Measurements from ENCODE around the gene KLK15. TPM values are rescaled to one million over a fixed set of nuclear protein-coding genes. Genes with fewer than 3 reads are reported as not detected.

Gene KLK15
- total RNA-seq, 2 donors from 2014 or later = not detected

- no peaks in the 10 kb centered on the region for H3K36me3 Mint-ChIP-seq (ENCODE audit: low read depth)
- H3K4me1 Mint-ChIP-seq = no peaks in the 10 kb centered on the region
- Histone ChIP-seq H3K9me3 (ENCODE audit: control insufficient read depth, low read length) (no peaks in the 10 kb centered on the region), H3K9ac (ENCODE audit: extremely low read depth, low read length, poor library complexity, severe bottlenecking) (no peak overlapping the region), H3K4me1 (ENCODE audit: control insufficient read depth, insufficient read depth, low read length) (no peaks in the 10 kb centered on the region), H3K27ac (ENCODE audit: low read depth, low read length) (no peak overlapping the region), H3K4me3 (ENCODE audit: low read length) (no peak overlapping the region), H3K27me3 (ENCODE audit: control insufficient read depth, insufficient read depth, low read length, poor library complexity, severe bottlenecking) (peaks cover 2% of the 10 kb centered on the region), H3K36me3 (ENCODE audit: control insufficient read depth, insufficient read depth, low read length) (no peaks in the 10 kb centered on the region)
- 61% methylated on average over 5 of the region's 5 CpGs; no CpG with 5 or more reads in 1 of the 2 experiments for WGBS, 2 experiments (ENCODE audit: insufficient coverage in 1 of 2, insufficient read length in 1 of 2)
- no peak overlapping the region for H3K4me3 Mint-ChIP-seq
- H3K9me3 Mint-ChIP-seq = no peaks in the 10 kb centered on the region
- no peak overlapping the region for H3K27ac Mint-ChIP-seq
- peaks cover 63% of the 10 kb centered on the region for H3K27me3 Mint-ChIP-seq (ENCODE audit: insufficient read depth)
- TF ChIP-seq CTCF (conservative IDR thresholded peaks at IDR 0.05) = no peak
- no peak for DNase-seq
Measured at GRCh38 chr19:50829801-50830200, 3.6 kb downstream of the KLK15 start.

GRCh38 chr19:50827476-50827875 lies 5.9 kb downstream of the KLK15 start:
- Mint-ChIP-seq H3K27me3 (ENCODE audit: insufficient read depth) (peaks cover 66% of the 10 kb centered on the region), H3K4me1 (no peaks in the 10 kb centered on the region), H3K9me3 (no peaks in the 10 kb centered on the region), H3K4me3 (no peak overlapping the region), H3K27ac (no peak overlapping the region), H3K36me3 (ENCODE audit: low read depth) (no peaks in the 10 kb centered on the region)
- Histone ChIP-seq H3K9me3 (ENCODE audit: control insufficient read depth, low read length) (no peaks in the 10 kb centered on the region), H3K9ac (ENCODE audit: extremely low read depth, low read length, poor library complexity, severe bottlenecking) (no peak overlapping the region), H3K36me3 (ENCODE audit: control insufficient read depth, insufficient read depth, low read length) (no peaks in the 10 kb centered on the region), H3K27ac (ENCODE audit: low read depth, low read length) (no peak overlapping the region), H3K4me3 (ENCODE audit: low read length) (no peak overlapping the region), H3K4me1 (ENCODE audit: control insufficient read depth, insufficient read depth, low read length) (no peaks in the 10 kb centered on the region), H3K27me3 (ENCODE audit: control insufficient read depth, insufficient read depth, low read length, poor library complexity, severe bottlenecking) (peaks cover 5% of the 10 kb centered on the region)
- DNase-seq = no peak
- 89 to 100% methylated on average over 2 to 13 of the region's 14 CpGs for WGBS, 2 experiments (ENCODE audit: insufficient coverage in 1 of 2, insufficient read length in 1 of 2)
- TF ChIP-seq CTCF (conservative IDR thresholded peaks at IDR 0.05) = no peak

- Mint-ChIP-seq H3K27me3 (ENCODE audit: insufficient read depth) (peaks cover 68% of the 10 kb centered on the region), H3K4me1 (no peaks in the 10 kb centered on the region), H3K9me3 (no peaks in the 10 kb centered on the region), H3K36me3 (ENCODE audit: low read depth) (no peaks in the 10 kb centered on the region), H3K4me3 (no peak overlapping the region), H3K27ac (no peak overlapping the region)
- H3K9me3 ChIP-seq (ENCODE audit: control insufficient read depth, low read length) = no peaks in the 10 kb centered on the region
- H3K4me1 ChIP-seq (ENCODE audit: control insufficient read depth, insufficient read depth, low read length) = no peaks in the 10 kb centered on the region
- no peak for DNase-seq
- no peak overlapping the region for H3K9ac ChIP-seq (ENCODE audit: extremely low read depth, low read length, poor library complexity, severe bottlenecking)
- 88 to 93% methylated on average over 15 to 43 of the region's 43 CpGs for WGBS, 2 experiments (ENCODE audit: insufficient coverage in 1 of 2, insufficient read length in 1 of 2)
- H3K27ac ChIP-seq (ENCODE audit: low read depth, low read length) = no peak overlapping the region
- TF ChIP-seq CTCF (conservative IDR thresholded peaks at IDR 0.05) = no peak
- H3K36me3 ChIP-seq (ENCODE audit: control insufficient read depth, insufficient read depth, low read length) = no peaks in the 10 kb centered on the region
- H3K27me3 ChIP-seq (ENCODE audit: control insufficient read depth, insufficient read depth, low read length, poor library complexity, severe bottlenecking) = peaks cover 13% of the 10 kb centered on the region
- no peak overlapping the region for H3K4me3 ChIP-seq (ENCODE audit: low read length)
Measured at GRCh38 chr19:50826492-50827240, 6.7 kb downstream of the KLK15 start.
